Lung (tissue), 12 donors: Measurements from ENCODE around the gene ZNF165. TPM values are rescaled to one million over a fixed set of nuclear protein-coding genes. Genes with fewer than 3 reads are reported as not detected.
"Not testable (repeated sequence)": the region's sequence is repeated elsewhere in the genome, so short reads cannot be mapped to it uniquely, and the experiment has no call there.

Experiments
- ATAC-seq: fragments of 200-7000 bp; cut with Tn5 transposase; one replicate; pipeline ENCODE4 v1.9.1; 2020; ENCODE audit warnings: moderate number of reproducible peaks; ENCODE audit not compliant: insufficient read depth, low FRiP score
- DNase-seq, 3 donors: peaks; one replicate each; pipeline ENCODE4 v3.0.0-alpha.2; 2013 to 2017
- H3K27ac ChIP-seq, 2 donors: one replicate each; pipeline ENCODE4 v1.5.1; 2013; ENCODE audit warnings: mild to moderate bottlenecking in 2 of 2, moderate library complexity in 2 of 2, control low read depth in 1 of 2, inconsistent platforms in 1 of 2, low read depth in 1 of 2, low read length in 1 of 2
- H3K27me3 ChIP-seq, 3 donors: one replicate each; pipeline ENCODE4 v1.5.1; 2013; ENCODE audit warnings: low read length in 2 of 3; ENCODE audit not compliant: control insufficient read depth in 3 of 3, insufficient read depth in 3 of 3
- H3K36me3 ChIP-seq, 4 donors: one replicate each; pipeline ENCODE4 v1.5.1; 2013; ENCODE audit warnings: low read length in 4 of 4, mild to moderate bottlenecking in 1 of 4, moderate library complexity in 1 of 4; ENCODE audit not compliant: control insufficient read depth in 4 of 4, insufficient read depth in 4 of 4
- H3K4me1 ChIP-seq, 5 donors: one replicate each; pipeline ENCODE4 v1.5.1; 2013; ENCODE audit warnings: low read length in 5 of 5, mild to moderate bottlenecking in 2 of 5, moderate library complexity in 1 of 5; ENCODE audit not compliant: control insufficient read depth in 5 of 5, insufficient read depth in 5 of 5
- H3K4me3 ChIP-seq: one replicate; pipeline ENCODE4 v1.5.1; 2013; ENCODE audit warnings: mild to moderate bottlenecking, control low read depth, moderate library complexity
- H3K9ac ChIP-seq, 2 donors: one replicate each; pipeline ENCODE4 v1.5.1; 2013; ENCODE audit warnings: low read length in 2 of 2, control low read depth in 1 of 2; ENCODE audit not compliant: insufficient read depth in 1 of 2
- H3K9me3 ChIP-seq, 4 donors: one replicate each; pipeline ENCODE4 v1.5.1; 2013; ENCODE audit warnings: low read length in 3 of 4, mild to moderate bottlenecking in 1 of 4, moderate library complexity in 1 of 4; ENCODE audit not compliant: control insufficient read depth in 4 of 4, insufficient read depth in 3 of 4
- CTCF ChIP-seq: IDR thresholded peaks from 2 replicates; pipeline ENCODE4 v1.5.1; 2012; ENCODE audit warnings: mild to moderate bottlenecking; ENCODE audit errors: control extremely low read depth, extremely low read depth
- WGBS, 2 donors: extraction: QIAGEN DNeasy Blood & Tissue Kit; methylation state at CpG; one replicate each; pipeline ENCODE4 v1.1.7; 2013; 5-methylcytosine and 5-hydroxymethylcytosine counted together
- polyA plus RNA-seq, 2 donors: library from polyadenylated mRNA; stranded (reverse); fragments of 200-250 nt; gene quantifications; one replicate each; pipeline ENCODE4 v1.2.1, GENCODE V29; 2013
- total RNA-seq, 2 donors: library from RNA; depleted of rRNA in 1 of 2; stranded (reverse); fragments of >200 nt in 1 of 2; gene quantifications; one replicate each; pipeline ENCODE4 v1.2.1, GENCODE V29; 2014 to 2021
- donor health status: control.
- donor health status: control.
- donor health status: Bipolar disorder and iron deficiency.
- donor health status: healthy.
- donor health status: DM: yes; HTN: yes; CAD: no.

Gene ZNF165
- total and polyA plus RNA-seq, 4 donors: 2.1 to 5.2 (median 3.3) TPM

- Histone ChIP-seq H3K36me3 (no peaks in the 10 kb centered on the region), H3K27me3 (peaks cover 0 to 4% (median 0%) of the 10 kb centered on the region in 3 donors), H3K27ac (no peak overlapping the region), H3K9ac (no peak overlapping the region), H3K9me3 (no peaks in the 10 kb centered on the region), H3K4me1 (no peaks in the 10 kb centered on the region), H3K4me3 (no peak overlapping the region)
- TF ChIP-seq CTCF: no peak
- ATAC-seq: no peak
- DNase-seq: no peak
Observed at GRCh38 chr6:28068067-28068466, 12.3 kb upstream of the ZNF165 start.

GRCh38 chr6:28070968-28071367 is 9.4 kb upstream of the ZNF165 start:
- not testable (repeated sequence) for H3K4me1 ChIP-seq, H3K27me3 ChIP-seq, H3K4me3 ChIP-seq, H3K36me3 ChIP-seq, H3K9ac ChIP-seq, DNase-seq, H3K9me3 ChIP-seq, H3K27ac ChIP-seq, ATAC-seq
- 80 to 89% methylated on average over 4 of the region's 4 CpGs for WGBS, 2 donors

DNA sequence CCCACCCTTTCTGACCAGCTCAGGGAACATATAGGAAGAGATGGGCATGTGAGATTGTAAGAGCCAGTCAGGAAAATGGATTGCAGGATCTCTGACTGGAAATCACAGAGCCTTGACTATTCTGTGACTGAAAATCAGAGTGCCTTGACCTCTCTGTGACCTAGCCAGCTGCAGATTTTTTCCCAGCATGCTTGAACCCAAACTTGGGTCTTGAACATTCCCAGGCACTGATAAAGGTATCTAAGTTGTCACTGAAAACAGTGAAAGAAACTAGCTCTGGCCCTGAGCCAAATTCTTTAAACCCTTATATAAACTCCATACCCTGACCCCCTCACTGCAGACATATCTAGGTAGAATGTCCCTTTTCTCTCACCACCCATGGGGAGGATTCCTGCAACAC is 2.3 kb upstream of the ZNF165 start:
- TF ChIP-seq CTCF: no peak
- DNase-seq: peak in 2 of 3 donors; percentile 1 to 4
- Histone ChIP-seq H3K9ac (no peak overlapping the region), H3K4me3 (no peak overlapping the region), H3K9me3 (no peaks in the 10 kb centered on the region), H3K27ac (no peak overlapping the region), H3K36me3 (peaks cover 0 to 4% (median 0%) of the 10 kb centered on the region in 4 donors), H3K4me1 (peaks cover 0 to 6% (median 0%) of the 10 kb centered on the region in 5 donors), H3K27me3 (no peaks in the 10 kb centered on the region)
- no peak for ATAC-seq

DNA sequence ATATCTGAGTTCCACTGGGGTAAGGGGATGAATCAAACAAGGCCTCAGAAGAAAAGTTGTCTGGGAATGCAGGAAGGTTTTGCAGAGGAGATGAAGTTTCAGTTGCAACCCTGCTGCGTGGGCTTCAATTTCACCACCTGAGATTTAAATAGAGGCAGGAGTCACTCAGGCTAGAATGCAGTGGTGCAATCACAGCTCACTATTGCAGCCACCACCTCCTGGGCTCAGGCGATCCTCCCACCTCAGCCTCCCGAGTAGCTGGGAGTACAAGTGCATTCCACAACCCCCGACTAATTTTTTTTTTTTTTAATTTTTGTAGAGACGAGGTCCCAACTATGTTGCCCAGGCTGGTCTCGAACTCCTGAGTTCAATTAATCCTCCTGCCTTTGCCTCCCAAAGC is 1.5 kb upstream of the ZNF165 start:
- Histone ChIP-seq H3K27ac (no peak overlapping the region), H3K9me3 (no peaks in the 10 kb centered on the region), H3K9ac (no peak overlapping the region), H3K36me3 (peaks cover 0 to 4% (median 0%) of the 10 kb centered on the region in 4 donors), H3K4me3 (no peak overlapping the region), H3K4me1 (peaks cover 0 to 6% (median 0%) of the 10 kb centered on the region in 5 donors), H3K27me3 (no peaks in the 10 kb centered on the region)
- DNase-seq (no peak), ATAC-seq (no peak)
- TF ChIP-seq CTCF: no peak
- WGBS, 2 donors: 88 to 91% methylated on average over 6 of the region's 6 CpGs
